ENCODE results near the gene SOSTDC1.

Gene SOSTDC1

GRCh38 chr7:16419859-16420258 is 45.7 kb downstream of the SOSTDC1 start:
- no peak for DNase-seq (ENCODE audit: low read depth in 2 of 2)

GRCh38 chr7:16419126-16419525 is 46.4 kb downstream of the SOSTDC1 start:
- DNase-seq (ENCODE audit: low read depth in 2 of 2) = no peak

GRCh38 chr7:16417906-16418305 is 47.6 kb downstream of the SOSTDC1 start:
- DNase-seq (ENCODE audit: low read depth in 2 of 2) = no peak

- DNase-seq (ENCODE audit: low read depth in 2 of 2) = no peak
These were observed 49.0 kb downstream of the SOSTDC1 start for GRCh38 chr7:16416289-16417282.

GRCh38 chr7:16412274-16413254 is 53.0 kb downstream of the SOSTDC1 start:
- no peak for DNase-seq (ENCODE audit: low read depth in 2 of 2)

All from stimulated activated CD8-positive, alpha-beta memory T cell treated with anti-CD3 and anti-CD28 coated beads, Interleukin-15, amount 100 ng/mL, for 4 hours (primary cell).